Measurements from ENCODE around the gene KIRREL3.

- TF ChIP-seq CTCF (IDR thresholded peaks at IDR 0.05; ENCODE audit: extremely low read depth in 1 of 2, insufficient read depth in 1 of 2, low read depth in 1 of 2, low read length in 2 of 2), result no peak
- no peak for TF ChIP-seq EZH2 (IDR thresholded peaks at IDR 0.05; ENCODE audit: borderline replicate concordance, low read depth, low read length, severe bottlenecking)
These were observed 522.1 kb downstream of the KIRREL3 start for GRCh38 chr11:126478466-126478865.

Measured in endothelial cell of umbilical vein (primary cell).